SH-SY5Y (cell line): ENCODE results near the gene CGN.

Source experiments
- GATA2 ChIP-seq: IDR thresholded peaks from 2 replicates; pipeline ENCODE4 v1.6.1; 2011; ENCODE audit warnings: mild to moderate bottlenecking, low read depth, low read length
- GATA3 ChIP-seq: IDR thresholded peaks from 2 replicates; pipeline ENCODE4 v1.6.1; 2011; ENCODE audit warnings: low read depth, mild to moderate bottlenecking, low read length, moderate library complexity

DNA sequence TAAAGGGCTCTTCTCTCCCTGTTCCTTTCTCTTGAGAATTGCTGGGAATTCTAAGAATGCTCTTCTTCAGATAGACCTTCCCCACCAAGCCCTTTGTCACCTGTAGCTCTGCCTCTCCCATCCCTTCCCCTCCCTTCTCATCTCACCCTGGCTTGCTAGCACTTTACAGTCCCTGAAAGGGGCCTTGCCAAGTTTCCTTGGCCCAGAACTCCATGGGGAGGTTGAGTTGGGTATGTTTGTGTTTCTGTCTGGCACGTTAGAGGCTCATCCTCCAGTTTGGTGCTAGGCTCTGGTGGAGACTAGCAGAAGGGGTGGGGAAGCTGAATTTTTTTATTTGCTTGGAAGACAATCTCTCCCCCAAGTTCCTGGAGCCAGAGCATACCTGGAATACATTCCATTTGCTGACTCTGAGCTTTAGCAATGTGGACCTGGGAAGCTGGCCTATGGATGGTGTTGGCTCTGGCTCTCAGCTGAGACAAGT, 4.9 kb downstream of the CGN start:
- no peak for TF ChIP-seq GATA2
- TF ChIP-seq GATA3, result no peak
